Measurements from ENCODE around the gene UBR1. TPM values are rescaled to one million over a fixed set of nuclear protein-coding genes. Genes with fewer than 3 reads are reported as not detected.

UBR1 gene
- total RNA-seq, 4 donors from 2014 or later = 28.8 to 42.0 (median 31.0) TPM

GRCh38 chr15:43144512-43144911 lies 38.7 kb upstream of the UBR1 start:
- DNase-seq (ENCODE audit: low spot score in 2 of 2) = no peak
- H3K9me3 ChIP-seq = no peaks in the 10 kb centered on the region
- peaks cover 0 to 66% (median 4%) of the 10 kb centered on the region in 3 donors for H3K36me3 ChIP-seq

GRCh38 chr15:43143203-43143941 lies 37.5 kb upstream of the UBR1 start:
- DNase-seq (ENCODE audit: low spot score in 2 of 2) = no peak
- no peaks in the 10 kb centered on the region for H3K9me3 ChIP-seq
- 92 to 94% methylated on average over 4 of the region's 4 CpGs for WGBS, 2 donors
- H3K4me3 ChIP-seq = no peak overlapping the region
- no peaks in the 10 kb centered on the region for H3K4me1 ChIP-seq
- H3K27ac ChIP-seq = no peak overlapping the region
- peaks cover 0 to 66% (median 0%) of the 10 kb centered on the region in 3 donors for H3K36me3 ChIP-seq
- no peak for TF ChIP-seq POLR2A (IDR thresholded peaks at IDR 0.05)
- TF ChIP-seq, protein P1, sequence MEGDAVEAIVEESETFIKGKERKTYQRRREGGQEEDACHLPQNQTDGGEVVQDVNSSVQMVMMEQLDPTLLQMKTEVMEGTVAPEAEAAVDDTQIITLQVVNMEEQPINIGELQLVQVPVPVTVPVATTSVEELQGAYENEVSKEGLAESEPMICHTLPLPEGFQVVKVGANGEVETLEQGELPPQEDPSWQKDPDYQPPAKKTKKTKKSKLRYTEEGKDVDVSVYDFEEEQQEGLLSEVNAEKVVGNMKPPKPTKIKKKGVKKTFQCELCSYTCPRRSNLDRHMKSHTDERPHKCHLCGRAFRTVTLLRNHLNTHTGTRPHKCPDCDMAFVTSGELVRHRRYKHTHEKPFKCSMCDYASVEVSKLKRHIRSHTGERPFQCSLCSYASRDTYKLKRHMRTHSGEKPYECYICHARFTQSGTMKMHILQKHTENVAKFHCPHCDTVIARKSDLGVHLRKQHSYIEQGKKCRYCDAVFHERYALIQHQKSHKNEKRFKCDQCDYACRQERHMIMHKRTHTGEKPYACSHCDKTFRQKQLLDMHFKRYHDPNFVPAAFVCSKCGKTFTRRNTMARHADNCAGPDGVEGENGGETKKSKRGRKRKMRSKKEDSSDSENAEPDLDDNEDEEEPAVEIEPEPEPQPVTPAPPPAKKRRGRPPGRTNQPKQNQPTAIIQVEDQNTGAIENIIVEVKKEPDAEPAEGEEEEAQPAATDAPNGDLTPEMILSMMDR (IDR thresholded peaks at IDR 0.05) = no peak
- no peak for TF ChIP-seq EP300 (IDR thresholded peaks at IDR 0.05)
- H3K27me3 ChIP-seq = no peaks in the 10 kb centered on the region

More at GRCh38 chr15:43144512-43144911, 38.7 kb upstream of the UBR1 start:
- no peaks in the 10 kb centered on the region for H3K4me1 ChIP-seq
- no peak overlapping the region for H3K4me3 ChIP-seq
- TF ChIP-seq POLR2A (IDR thresholded peaks at IDR 0.05) (no peak), EP300 (IDR thresholded peaks at IDR 0.05) (no peak)
- TF ChIP-seq, protein P1 (IDR thresholded peaks at IDR 0.05) = no peak
- H3K27ac ChIP-seq = no peak overlapping the region
- H3K27me3 ChIP-seq = no peaks in the 10 kb centered on the region

GRCh38 chr15:43135351-43135750 lies 29.5 kb upstream of the UBR1 start:
- WGBS, 2 donors = 80 to 81% methylated on average over 3 of the region's 3 CpGs
- peaks cover 0 to 21% (median 5%) of the 10 kb centered on the region in 4 donors for H3K4me1 ChIP-seq
- H3K9me3 ChIP-seq = no peaks in the 10 kb centered on the region
- no peaks in the 10 kb centered on the region for H3K27me3 ChIP-seq
- TF ChIP-seq POLR2A (IDR thresholded peaks at IDR 0.05) = no peak
- H3K36me3 ChIP-seq = peaks cover 0 to 42% (median 7%) of the 10 kb centered on the region in 3 donors
- no peak for DNase-seq (ENCODE audit: low spot score in 2 of 2)
- H3K27ac ChIP-seq = no peak overlapping the region
- no peak overlapping the region for H3K4me3 ChIP-seq

GRCh38 chr15:43134157-43134635 lies 28.4 kb upstream of the UBR1 start:
- Histone ChIP-seq H3K9me3 (no peaks in the 10 kb centered on the region), H3K36me3 (peaks cover 0 to 31% (median 7%) of the 10 kb centered on the region in 3 donors), H3K4me3 (peak overlapping the region; percentile 66 to 95 (median 76)), H3K4me1 (peaks cover 0 to 21% (median 5%) of the 10 kb centered on the region in 4 donors), H3K27ac (peak overlapping the region; percentile 53 to 90 (median 84)), H3K27me3 (no peaks in the 10 kb centered on the region)
- 17 to 19% methylated on average over 12 of the region's 12 CpGs for WGBS, 2 donors
- no peak for DNase-seq (ENCODE audit: low spot score in 2 of 2)
- no peak for TF ChIP-seq EP300 (IDR thresholded peaks at IDR 0.05)
- TF ChIP-seq, protein P1 (IDR thresholded peaks at IDR 0.05) = no peak
- TF ChIP-seq POLR2A (IDR thresholded peaks at IDR 0.05) = no peak

DNA sequence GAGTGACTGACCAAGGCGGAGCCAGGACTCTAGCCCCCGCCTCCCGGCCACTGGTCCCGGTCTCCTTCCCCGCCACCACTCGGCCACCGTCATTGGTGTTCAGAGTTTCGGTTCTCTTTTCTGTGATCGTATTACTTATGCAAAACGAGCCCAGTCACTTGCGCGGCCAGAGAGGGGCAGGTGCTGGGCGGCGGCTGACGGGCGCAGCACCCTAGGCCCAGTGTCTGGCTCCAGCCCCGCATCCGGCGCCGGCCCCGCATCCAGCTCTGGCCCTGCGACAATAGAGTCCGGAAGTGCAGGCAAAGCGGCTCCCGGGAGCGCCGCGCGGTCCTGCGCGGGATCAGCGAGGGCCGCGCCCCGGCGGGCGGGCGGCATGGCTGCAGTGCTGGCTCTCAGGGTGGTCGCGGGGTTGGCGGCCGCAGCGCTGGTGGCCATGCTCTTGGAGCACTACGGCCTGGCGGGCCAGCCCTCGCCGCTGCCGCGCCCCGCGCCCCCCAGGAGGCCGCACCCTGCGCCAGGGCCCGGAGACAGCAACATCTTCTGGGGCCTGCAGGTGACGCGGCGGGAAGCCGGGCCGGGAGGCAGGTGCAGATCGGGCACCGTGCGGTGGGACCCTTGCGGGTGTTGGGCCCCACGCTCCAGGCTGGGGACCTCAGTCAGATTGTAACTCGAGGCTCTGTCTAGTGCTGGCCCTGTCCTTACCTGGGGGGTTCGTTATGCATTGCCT lies 27.8 kb upstream of the UBR1 start, which contains the start of gene TMEM62:
TSS of gene TMEM62 (plus strand) at position 157 of the 727 bp plus-strand sequence. CDS start at position 374, 217 bp downstream.
- H3K27me3 ChIP-seq = no peaks in the 10 kb centered on the region
- peak; percentile 64 to 66 for DNase-seq (ENCODE audit: low spot score in 2 of 2)
- peaks cover 0 to under 1% (median 0%) of the 10 kb centered on the region in 4 donors for H3K9me3 ChIP-seq
- peak within 1 kb of the TSS; percentile 53 to 90 (median 84) for H3K27ac ChIP-seq
- H3K4me1 ChIP-seq = peaks cover 0 to 21% (median 5%) of the 10 kb centered on the region in 4 donors
- TF ChIP-seq EP300 (IDR thresholded peaks at IDR 0.05) (peak in 1 of 2 donors; percentile 81), POLR2A (IDR thresholded peaks at IDR 0.05) (peak; percentile 22 to 55)
- TF ChIP-seq, protein P1 (IDR thresholded peaks at IDR 0.05) = peak in 2 of 5 experiments; percentile 11 to 38
- H3K4me3 ChIP-seq = peak within 1 kb of the TSS; percentile 66 to 95 (median 76)
- 0 to 1% methylated on average over 33 to 45 of the region's 66 CpGs for WGBS, 2 donors
- peaks cover 0 to 25% (median 7%) of the 10 kb centered on the region in 3 donors for H3K36me3 ChIP-seq

Data from tibial nerve (tissue), 4 donors.